K562 (cell line): Measurements from ENCODE around the gene KCNAB1. TPM values are rescaled to one million over a fixed set of nuclear protein-coding genes. Genes with fewer than 3 reads are reported as not detected.

Source experiments
- ATAC-seq: fragments of 200-7000 bp; cut with Tn5 transposase; 3 replicates; pipeline ENCODE4 v1.9.1; 2020; ENCODE audit warnings: moderate library complexity
- BruUV-seq: library from RNA; stranded (reverse); fragments of 400-500 nt; replicated peaks from 2 replicates; lab custom pipeline; 2021; lab: Mats Ljungman, UMichigan
- CTCF ChIA-PET: fragments of 300-600 bp; formaldehyde crosslinking; extraction: SDS; loops from one replicate; lab custom pipeline; 2021; ENCODE audit warnings: low intra/inter-chr PET ratio; lab: Yijun Ruan, JAX
- POLR2A ChIA-PET: fragments of 300-600, 350-650 bp; sonication (Branson Sonifier 250); formaldehyde crosslinking; extraction: SDS; loops from one replicate; lab custom pipeline; 2021; ENCODE audit warnings: antibody characterized with exemption, inconsistent platforms; lab: Yijun Ruan, JAX
- DNase-seq, 4 experiments: peaks; one replicate each; pipeline versions ENCODE4 v3.0.0 to v3.0.0-alpha.2; 2011 to 2018; ENCODE audit warnings: low spot score in 3 of 4, mixed read lengths in 3 of 4; ENCODE audit errors: extremely low read depth in 1 of 4
- FAIRE-seq: peaks from 2 replicates; lab custom pipeline; 2011; peaks lifted over from hg19 to GRCh38; lab: Jason Lieb, UNC
- H2AFZ ChIP-seq: 2 replicates; pipeline ENCODE4 v1.6.0; 2011; ENCODE audit warnings: low read depth, low read length, control low read depth, inconsistent platforms
- H3K27ac ChIP-seq: fragments of 200-600 bp; 3 replicates; pipeline ENCODE4 v1.8.0; 2011; ENCODE audit warnings: low read depth, mild to moderate bottlenecking, control low read depth, inconsistent platforms, low read length, moderate library complexity, mixed read lengths; ENCODE audit errors: extremely low read depth
- H3K27me3 ChIP-seq, 2 experiments: fragments of 300-600 bp in 1 of 2; 2 replicates in 1 of 2; 3 replicates in 1 of 2; pipeline versions ENCODE4 v1.6.0 to v1.8.0; 2011; ENCODE audit warnings: inconsistent platforms in 2 of 2, low read length in 2 of 2, mild to moderate bottlenecking in 1 of 2, mixed read lengths in 1 of 2, moderate library complexity in 1 of 2; ENCODE audit not compliant: control insufficient read depth in 2 of 2, insufficient read depth in 2 of 2
- H3K36me3 ChIP-seq: fragments of 300-600 bp; 3 replicates; pipeline ENCODE4 v1.8.0; 2011; ENCODE audit warnings: mild to moderate bottlenecking, low read length, inconsistent platforms; ENCODE audit not compliant: control insufficient read depth, insufficient read depth
- H3K4me1 ChIP-seq, 2 experiments: fragments of 200-600 bp in 1 of 2; replicated peaks in 1 of 2; 2 replicates in 1 of 2; 3 replicates in 1 of 2; pipeline versions ENCODE4 v1.5.1 to v1.8.0; 2011; ENCODE audit warnings: inconsistent platforms in 2 of 2, low read length in 2 of 2, mild to moderate bottlenecking in 1 of 2, mixed read lengths in 1 of 2, moderate library complexity in 1 of 2; ENCODE audit not compliant: control insufficient read depth in 2 of 2, insufficient read depth in 2 of 2
- H3K4me2 ChIP-seq: 2 replicates; pipeline ENCODE4 v1.6.1; 2011; ENCODE audit warnings: low read length, control low read depth, inconsistent platforms, mixed read lengths; ENCODE audit not compliant: insufficient read depth
- H3K4me3 ChIP-seq: fragments of 200-600 bp; sonication (generic), shearing (Covaris generic); 2 replicates; pipeline ENCODE4 v1.5.1; 2016; ENCODE audit warnings: control low read depth, inconsistent platforms
- H3K79me2 ChIP-seq: fragments of 200-600 bp; 3 replicates; pipeline ENCODE4 v1.8.0; 2011; ENCODE audit warnings: low read length, inconsistent platforms; ENCODE audit not compliant: control insufficient read depth, insufficient read depth
- H3K9ac ChIP-seq, 2 experiments: 2 replicates each; pipeline versions ENCODE4 v1.6.0 to v1.6.1; 2011; ENCODE audit warnings: low read depth in 2 of 2, low read length in 2 of 2, control low read depth in 1 of 2, inconsistent platforms in 1 of 2, mild to moderate bottlenecking in 1 of 2, mixed read lengths in 1 of 2; ENCODE audit not compliant: insufficient read depth in 1 of 2
- H3K9me1 ChIP-seq: one replicate; pipeline ENCODE4 v1.6.0; 2011; ENCODE audit warnings: inconsistent platforms, mild to moderate bottlenecking, low read length, moderate library complexity; ENCODE audit not compliant: control insufficient read depth, insufficient read depth
- H3K9me3 ChIP-seq: replicated peaks from 2 replicates; pipeline ENCODE4 v1.5.1; 2011; ENCODE audit warnings: low read depth, low read length, inconsistent platforms; ENCODE audit not compliant: control insufficient read depth, insufficient read depth
- H4K20me1 ChIP-seq: replicated peaks from 2 replicates; pipeline ENCODE4 v1.6.1; 2011; ENCODE audit warnings: low read length, inconsistent platforms, mixed read lengths; ENCODE audit not compliant: control insufficient read depth, insufficient read depth
- IRF2 ChIP-seq: sonication (generic); formaldehyde crosslinking; IDR thresholded peaks from 2 replicates; pipeline ENCODE4 v1.8.1; 2022; ENCODE audit warnings: mild to moderate bottlenecking, missing genetic modification reagents
- NCOA1 ChIP-seq: fragments of 450-650 bp; IDR thresholded peaks from 2 replicates; pipeline ENCODE4 v1.6.1; 2016; ENCODE audit warnings: low read depth
- NUFIP1 ChIP-seq: fragments of 450-650 bp; IDR thresholded peaks from 2 replicates; pipeline ENCODE4 v1.6.1; 2018; ENCODE audit not compliant: partially characterized antibody
- PHB ChIP-seq: fragments of 250-450 bp; sonication (Bioruptor Pico); IDR thresholded peaks from 2 replicates; pipeline ENCODE4 v1.5.0; 2021
- PHF8 ChIP-seq: fragments of 200-600 bp; sonication (generic); IDR thresholded peaks from 2 replicates; pipeline ENCODE4 v1.6.1; 2012; ENCODE audit warnings: mixed run types, mild to moderate bottlenecking, inconsistent platforms, low read length, moderate library complexity, borderline replicate concordance
- RUNX1 ChIP-seq: sonication (generic); IDR thresholded peaks from 2 replicates; pipeline ENCODE4 v1.6.1; 2016; ENCODE audit warnings: antibody characterized with exemption, low read depth
- WGBS: fragments of 100-300 bp; shearing (Covaris generic); methylation state at CpG from one replicate; pipeline ENCODE4 v1.1.6; 2016; ENCODE audit warnings: low coverage, mixed read lengths; ENCODE audit not compliant: insufficient coverage; ENCODE audit errors: missing lambda C conversion rate; 5-methylcytosine and 5-hydroxymethylcytosine counted together
- in situ Hi-C: fragments of 300-500 bp; cut with MboI; formaldehyde crosslinking; loops from 4 replicates; pipeline ENCODE4 v1.15.0; 2018; ENCODE audit warnings: inconsistent platforms, mixed read lengths
- intact Hi-C: fragments of 100-400 bp; cut with micrococcal nuclease; formaldehyde crosslinking; loops from 2 replicates; pipeline ENCODE4 v1.14.2; 2022
- polyA plus RNA-seq, 8 experiments: library from polyadenylated mRNA; depleted of rRNA in 4 of 8; stranded (reverse) in 5 of 8; unstranded in 3 of 8; fragments of >200 nt; fragmentation: Nextera tagmentation in 2 of 8; fragmentation: Illumina TruSeq in 1 of 8; extraction: Ambion mirVana in 2 of 8; extraction: Trizol in 1 of 8; gene quantifications; 2 replicates each; pipeline versions ENCODE4 v1.2.1 to v1.2.3, GENCODE V29; 2011 to 2014; ENCODE audit warnings: inconsistent platforms in 1 of 8, missing spikeins in 1 of 8
- total RNA-seq, 7 experiments: library from RNA; depleted of rRNA in 6 of 7; stranded (reverse); fragments of >200 nt in 6 of 7; fragmentation: Illumina TruSeq in 2 of 7; extraction: Trizol in 2 of 7; gene quantifications; 2 replicates each; pipeline versions ENCODE4 v1.2.1 to v1.2.3, GENCODE V29; 2011 to 2021; ENCODE audit warnings: low replicate concordance in 1 of 7
- TF ChIP-seq, protein P1 (sequence below): fragments of 450-650 bp; IDR thresholded peaks from 2 replicates; pipeline ENCODE4 v1.6.1; 2016; ENCODE audit warnings: missing biosample characterization, missing genetic modification characterization
- TF ChIP-seq, protein P2 (sequence below): fragments of 450-650 bp; IDR thresholded peaks from 2 replicates; pipeline ENCODE4 v1.6.1; 2016; ENCODE audit warnings: mild to moderate bottlenecking
- TF ChIP-seq, protein P3 (sequence below), 3 experiments: IDR thresholded peaks in 2 of 3; conservative IDR thresholded peaks in 1 of 3; 2 replicates each; pipeline ENCODE4 v1.5.1; 2011 to 2012; ENCODE audit warnings: low read length in 3 of 3, mild to moderate bottlenecking in 3 of 3, control low read depth in 2 of 3, improper control_type of control experiment in 1 of 3, inconsistent platforms in 1 of 3, low read depth in 1 of 3, mixed read lengths in 1 of 3, moderate library complexity in 1 of 3; ENCODE audit not compliant: insufficient read depth in 2 of 3
- TF ChIP-seq, protein P4 (sequence below): fragments of 250-450 bp; sonication (Bioruptor Pico); IDR thresholded peaks from 2 replicates; pipeline ENCODE4 v1.8.0; 2021; ENCODE audit warnings: mild to moderate bottlenecking, moderate library complexity

KCNAB1 gene
- total and polyA plus RNA-seq, 9 of the 15 experiments (the other 6 are each of a cell fraction or from before 2014, with no cell fraction given): 0.14 to 1.2 (median 0.51) TPM

DNA sequence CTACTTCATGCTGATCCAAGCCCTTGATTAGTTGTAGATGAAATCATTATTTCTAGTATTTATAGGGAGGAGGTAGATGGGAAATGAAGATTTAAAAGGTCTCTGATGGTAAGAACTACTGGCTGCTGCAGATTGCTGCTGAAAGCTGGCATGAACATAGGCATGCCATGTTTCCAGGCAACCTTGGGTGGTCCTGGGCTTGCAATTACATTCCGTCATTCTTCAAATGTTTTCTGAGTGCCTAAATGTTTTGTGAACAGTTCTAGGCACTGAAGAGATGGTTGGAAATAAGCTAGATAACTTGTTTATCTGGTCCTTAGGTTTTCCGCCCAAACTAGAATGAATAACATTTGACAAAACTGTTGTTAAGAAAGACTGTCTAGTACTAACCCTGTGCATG is 95.8 kb downstream of the KCNAB1 start:
- no peak overlapping the region for H3K27ac ChIP-seq
- 0% methylated on average over 2 of the region's 2 CpGs for WGBS
- CTCF ChIA-PET: no interaction called here
- H3K9ac ChIP-seq: no peak overlapping the region
- H2AFZ ChIP-seq: no peak overlapping the region
- POLR2A ChIA-PET: no interaction called here
- in situ Hi-C loops: no loop called here
- FAIRE-seq (no peak), DNase-seq (no peak), ATAC-seq (no peak)
- H3K4me1 ChIP-seq: no peaks in the 10 kb centered on the region; a peak in 1 of 5 replicates
- no peaks in the 10 kb centered on the region for H4K20me1 ChIP-seq
- peaks cover 0 to 5% of the 10 kb centered on the region in 2 experiments; a peak in 1 of 5 replicates for H3K27me3 ChIP-seq
- H3K4me2 ChIP-seq: no peak overlapping the region
- H3K9me3 ChIP-seq: no peaks in the 10 kb centered on the region
- H3K4me3 ChIP-seq: no peak overlapping the region
- no peaks in the 10 kb centered on the region for H3K79me2 ChIP-seq
- H3K36me3 ChIP-seq: no peaks in the 10 kb centered on the region
- BruUV-seq: no TSS peak
- intact Hi-C loops: no loop called here
- no peaks in the 10 kb centered on the region for H3K9me1 ChIP-seq
- TF ChIP-seq RUNX1 (no peak), NUFIP1 (no peak), PHB (no peak), NCOA1 (no peak), PHF8 (no peak), IRF2 (no peak)
- TF ChIP-seq, protein P1, sequence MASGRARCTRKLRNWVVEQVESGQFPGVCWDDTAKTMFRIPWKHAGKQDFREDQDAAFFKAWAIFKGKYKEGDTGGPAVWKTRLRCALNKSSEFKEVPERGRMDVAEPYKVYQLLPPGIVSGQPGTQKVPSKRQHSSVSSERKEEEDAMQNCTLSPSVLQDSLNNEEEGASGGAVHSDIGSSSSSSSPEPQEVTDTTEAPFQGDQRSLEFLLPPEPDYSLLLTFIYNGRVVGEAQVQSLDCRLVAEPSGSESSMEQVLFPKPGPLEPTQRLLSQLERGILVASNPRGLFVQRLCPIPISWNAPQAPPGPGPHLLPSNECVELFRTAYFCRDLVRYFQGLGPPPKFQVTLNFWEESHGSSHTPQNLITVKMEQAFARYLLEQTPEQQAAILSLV (tag): no peak
- TF ChIP-seq, protein P2, sequence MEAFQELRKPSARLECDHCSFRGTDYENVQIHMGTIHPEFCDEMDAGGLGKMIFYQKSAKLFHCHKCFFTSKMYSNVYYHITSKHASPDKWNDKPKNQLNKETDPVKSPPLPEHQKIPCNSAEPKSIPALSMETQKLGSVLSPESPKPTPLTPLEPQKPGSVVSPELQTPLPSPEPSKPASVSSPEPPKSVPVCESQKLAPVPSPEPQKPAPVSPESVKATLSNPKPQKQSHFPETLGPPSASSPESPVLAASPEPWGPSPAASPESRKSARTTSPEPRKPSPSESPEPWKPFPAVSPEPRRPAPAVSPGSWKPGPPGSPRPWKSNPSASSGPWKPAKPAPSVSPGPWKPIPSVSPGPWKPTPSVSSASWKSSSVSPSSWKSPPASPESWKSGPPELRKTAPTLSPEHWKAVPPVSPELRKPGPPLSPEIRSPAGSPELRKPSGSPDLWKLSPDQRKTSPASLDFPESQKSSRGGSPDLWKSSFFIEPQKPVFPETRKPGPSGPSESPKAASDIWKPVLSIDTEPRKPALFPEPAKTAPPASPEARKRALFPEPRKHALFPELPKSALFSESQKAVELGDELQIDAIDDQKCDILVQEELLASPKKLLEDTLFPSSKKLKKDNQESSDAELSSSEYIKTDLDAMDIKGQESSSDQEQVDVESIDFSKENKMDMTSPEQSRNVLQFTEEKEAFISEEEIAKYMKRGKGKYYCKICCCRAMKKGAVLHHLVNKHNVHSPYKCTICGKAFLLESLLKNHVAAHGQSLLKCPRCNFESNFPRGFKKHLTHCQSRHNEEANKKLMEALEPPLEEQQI: no peak
- TF ChIP-seq, protein P3, sequence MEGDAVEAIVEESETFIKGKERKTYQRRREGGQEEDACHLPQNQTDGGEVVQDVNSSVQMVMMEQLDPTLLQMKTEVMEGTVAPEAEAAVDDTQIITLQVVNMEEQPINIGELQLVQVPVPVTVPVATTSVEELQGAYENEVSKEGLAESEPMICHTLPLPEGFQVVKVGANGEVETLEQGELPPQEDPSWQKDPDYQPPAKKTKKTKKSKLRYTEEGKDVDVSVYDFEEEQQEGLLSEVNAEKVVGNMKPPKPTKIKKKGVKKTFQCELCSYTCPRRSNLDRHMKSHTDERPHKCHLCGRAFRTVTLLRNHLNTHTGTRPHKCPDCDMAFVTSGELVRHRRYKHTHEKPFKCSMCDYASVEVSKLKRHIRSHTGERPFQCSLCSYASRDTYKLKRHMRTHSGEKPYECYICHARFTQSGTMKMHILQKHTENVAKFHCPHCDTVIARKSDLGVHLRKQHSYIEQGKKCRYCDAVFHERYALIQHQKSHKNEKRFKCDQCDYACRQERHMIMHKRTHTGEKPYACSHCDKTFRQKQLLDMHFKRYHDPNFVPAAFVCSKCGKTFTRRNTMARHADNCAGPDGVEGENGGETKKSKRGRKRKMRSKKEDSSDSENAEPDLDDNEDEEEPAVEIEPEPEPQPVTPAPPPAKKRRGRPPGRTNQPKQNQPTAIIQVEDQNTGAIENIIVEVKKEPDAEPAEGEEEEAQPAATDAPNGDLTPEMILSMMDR (IDR thresholded peaks at IDR 0.05 in 2 of 3, conservative IDR thresholded peaks at IDR 0.05 in 1 of 3; ENCODE audit: insufficient read depth in 2 of 3, low read depth in 1 of 3, low read length in 3 of 3): no peak
- TF ChIP-seq, protein P4, sequence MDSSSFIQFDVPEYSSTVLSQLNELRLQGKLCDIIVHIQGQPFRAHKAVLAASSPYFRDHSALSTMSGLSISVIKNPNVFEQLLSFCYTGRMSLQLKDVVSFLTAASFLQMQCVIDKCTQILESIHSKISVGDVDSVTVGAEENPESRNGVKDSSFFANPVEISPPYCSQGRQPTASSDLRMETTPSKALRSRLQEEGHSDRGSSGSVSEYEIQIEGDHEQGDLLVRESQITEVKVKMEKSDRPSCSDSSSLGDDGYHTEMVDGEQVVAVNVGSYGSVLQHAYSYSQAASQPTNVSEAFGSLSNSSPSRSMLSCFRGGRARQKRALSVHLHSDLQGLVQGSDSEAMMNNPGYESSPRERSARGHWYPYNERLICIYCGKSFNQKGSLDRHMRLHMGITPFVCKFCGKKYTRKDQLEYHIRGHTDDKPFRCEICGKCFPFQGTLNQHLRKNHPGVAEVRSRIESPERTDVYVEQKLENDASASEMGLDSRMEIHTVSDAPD (CRISPR knock-in tag): no peak
